Measurements from ENCODE around the gene BAZ2B.
"Not testable (repeated sequence)": the region's sequence is repeated elsewhere in the genome, so short reads cannot be mapped to it uniquely, and the experiment has no call there.

Gene BAZ2B

GRCh38 chr2:159399716-159400415 lies 216.5 kb downstream of the BAZ2B start:
- FAIRE-seq: no peak

- no peak for FAIRE-seq
Measured at GRCh38 chr2:159396799-159397198, 219.5 kb downstream of the BAZ2B start.

GRCh38 chr2:159382447-159383028 lies 233.8 kb downstream of the BAZ2B start:
- no peak for FAIRE-seq

- no peak for FAIRE-seq
Measured at GRCh38 chr2:159381574-159381973, 234.8 kb downstream of the BAZ2B start.

DNA sequence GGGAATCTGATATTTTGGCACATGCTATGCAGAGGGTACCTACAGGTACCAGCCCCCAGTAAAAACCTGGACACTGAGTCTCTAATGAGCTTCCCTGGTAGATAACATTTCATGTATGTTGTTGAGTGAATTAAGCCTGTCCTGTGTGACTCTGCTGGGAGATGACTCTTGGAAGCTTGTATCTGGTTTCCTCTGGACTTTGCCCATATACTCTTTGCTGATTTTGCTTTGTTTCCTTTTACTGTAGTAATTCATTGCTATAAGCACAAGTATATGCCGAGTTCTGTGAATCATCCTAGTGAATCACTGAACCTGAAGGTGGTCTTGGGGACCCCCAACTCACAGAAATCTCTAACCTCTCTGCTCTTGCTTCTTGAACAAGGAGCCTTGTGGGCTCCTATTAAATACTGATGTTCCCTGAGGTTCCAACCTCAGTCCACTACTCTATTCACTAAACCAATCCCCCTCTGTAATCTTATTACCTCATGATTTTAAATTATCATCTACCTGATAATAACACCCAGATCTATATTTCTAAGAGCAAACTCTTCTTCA lies 235.6 kb downstream of the BAZ2B start:
- no peak for FAIRE-seq

DNA sequence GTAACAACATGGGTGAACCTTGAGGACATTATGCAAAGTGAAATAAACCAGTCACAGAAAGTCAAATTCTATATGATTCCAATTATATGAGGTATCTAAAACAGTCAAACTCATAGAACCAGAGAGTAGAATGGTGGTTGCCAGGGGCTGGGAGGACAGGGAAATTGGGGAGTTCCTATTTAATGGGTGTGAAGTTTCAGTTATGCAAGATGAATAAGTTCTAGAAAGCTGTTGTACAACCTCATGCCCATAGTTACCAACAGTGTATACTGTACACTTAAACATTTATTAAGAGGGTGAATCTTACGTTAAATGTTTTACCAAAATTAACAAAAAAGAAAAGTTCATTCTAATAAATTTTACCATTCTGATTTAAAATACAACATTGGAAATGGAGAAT lies 237.2 kb downstream of the BAZ2B start:
- FAIRE-seq: peak; percentile 61

DNA sequence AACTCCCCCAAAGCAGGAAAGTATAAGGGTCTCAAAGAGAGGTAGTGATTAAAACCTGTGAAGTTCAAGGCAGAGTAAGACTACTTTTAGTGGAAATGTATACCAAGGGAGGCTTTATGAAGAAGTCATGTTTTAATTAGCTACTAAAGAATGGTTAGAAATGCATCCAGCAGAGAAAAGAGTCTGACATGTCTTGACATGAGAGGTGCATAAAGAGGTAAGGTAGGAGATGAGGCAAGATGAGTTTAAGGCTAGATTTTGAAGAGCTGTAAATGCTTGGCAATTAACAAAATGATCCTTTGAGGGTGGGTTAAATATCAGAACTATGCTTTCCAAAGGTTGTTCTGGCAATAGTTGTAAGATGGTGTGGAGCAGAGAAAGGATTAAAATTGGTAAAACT lies 241.1 kb downstream of the BAZ2B start:
- FAIRE-seq: no peak

DNA sequence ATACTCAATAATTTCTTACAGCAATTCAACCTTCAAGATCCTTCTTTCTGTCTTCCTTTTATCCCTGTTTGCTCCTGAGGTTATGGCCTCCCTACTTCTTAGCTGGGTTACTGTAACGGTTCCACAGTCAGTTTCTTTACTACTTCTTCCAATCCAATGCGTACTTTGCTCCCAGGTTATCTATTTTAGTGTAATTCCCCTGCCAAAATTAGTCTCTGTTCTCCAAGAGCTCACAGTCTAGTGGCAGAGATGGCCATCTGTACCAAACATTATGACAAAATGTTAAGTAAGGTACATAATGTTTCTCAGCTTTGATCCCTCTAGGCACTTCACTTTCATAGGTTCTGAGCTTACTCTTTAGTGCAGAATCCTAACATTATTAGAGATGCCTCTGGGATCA lies 244.8 kb downstream of the BAZ2B start:
- FAIRE-seq: no peak

DNA sequence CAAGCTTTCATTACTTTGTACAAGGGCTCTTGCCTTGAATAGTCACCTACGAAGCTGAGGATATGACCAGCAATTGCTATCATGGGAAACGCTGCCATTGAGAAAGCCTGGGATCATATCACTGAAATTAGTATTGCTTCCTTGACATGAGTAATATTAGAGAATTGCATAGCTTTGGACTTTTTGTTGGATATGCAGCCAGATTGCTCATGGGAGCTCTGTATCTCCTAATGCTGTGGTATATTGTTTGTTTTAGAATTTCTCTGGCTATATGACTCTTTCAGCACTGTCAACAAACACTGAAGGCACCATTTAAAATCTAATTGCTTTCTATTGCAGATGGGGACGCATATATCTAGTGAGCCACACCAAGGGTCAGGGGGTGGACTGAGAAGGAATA lies 249.8 kb downstream of the BAZ2B start:
- FAIRE-seq: no peak

GRCh38 chr2:159362816-159363251 lies 253.5 kb downstream of the BAZ2B start:
- no peak for FAIRE-seq

GRCh38 chr2:159362094-159362493 lies 254.3 kb downstream of the BAZ2B start:
- FAIRE-seq: no peak

DNA sequence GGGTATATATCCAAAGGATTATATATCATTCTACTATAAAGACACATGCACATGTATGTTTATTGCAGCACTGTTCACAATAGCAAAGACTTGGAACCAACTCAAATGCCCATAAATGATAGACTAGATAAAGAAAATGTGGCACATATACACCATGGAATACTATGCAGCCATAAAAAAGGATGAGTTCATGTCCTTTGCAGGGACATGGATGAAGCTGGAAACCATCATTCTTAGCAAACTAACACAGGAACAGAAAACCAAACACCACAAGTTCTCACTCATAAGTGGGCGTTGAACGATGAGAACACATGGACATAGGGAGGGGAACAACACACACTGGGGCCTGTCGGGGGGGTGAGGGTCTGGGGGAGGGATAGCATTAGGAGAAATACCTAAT lies 254.7 kb downstream of the BAZ2B start:
- not testable (repeated sequence) for FAIRE-seq

- FAIRE-seq: no peak
Measured at GRCh38 chr2:159356053-159356554, 260.2 kb downstream of the BAZ2B start.

GRCh38 chr2:159351977-159352376 lies 264.4 kb downstream of the BAZ2B start:
- FAIRE-seq: no peak

DNA sequence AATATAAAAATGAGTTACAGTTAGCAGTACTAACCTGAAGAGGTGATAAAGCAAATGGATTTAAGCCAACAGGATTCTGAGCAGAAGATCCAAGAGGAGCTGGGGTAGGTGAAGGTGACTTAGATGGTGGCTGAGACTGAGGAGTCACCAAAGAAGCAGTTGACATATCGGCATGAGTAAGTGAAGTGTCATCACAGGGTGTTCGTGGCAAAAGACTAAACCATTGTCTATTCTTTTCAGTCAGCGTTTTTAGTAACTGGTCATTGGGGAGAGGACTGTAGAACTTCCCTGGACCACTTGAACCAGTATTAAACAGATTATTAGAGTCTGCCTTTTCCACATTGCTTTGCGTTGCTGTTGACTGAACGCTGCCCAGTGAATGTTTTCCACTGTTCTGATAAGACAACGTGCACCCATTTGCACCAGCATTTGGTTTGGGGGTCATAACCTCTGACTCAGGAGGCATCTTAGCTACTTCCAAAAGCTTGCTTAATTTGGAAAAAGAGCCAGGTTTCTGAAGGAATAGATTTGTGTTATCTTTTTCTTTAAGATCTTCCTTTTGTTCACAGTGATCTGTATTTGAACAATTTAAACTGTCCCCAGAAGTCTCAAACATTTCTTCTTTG lies 266.6 kb downstream of the BAZ2B start:
- FAIRE-seq: no peak

DNA sequence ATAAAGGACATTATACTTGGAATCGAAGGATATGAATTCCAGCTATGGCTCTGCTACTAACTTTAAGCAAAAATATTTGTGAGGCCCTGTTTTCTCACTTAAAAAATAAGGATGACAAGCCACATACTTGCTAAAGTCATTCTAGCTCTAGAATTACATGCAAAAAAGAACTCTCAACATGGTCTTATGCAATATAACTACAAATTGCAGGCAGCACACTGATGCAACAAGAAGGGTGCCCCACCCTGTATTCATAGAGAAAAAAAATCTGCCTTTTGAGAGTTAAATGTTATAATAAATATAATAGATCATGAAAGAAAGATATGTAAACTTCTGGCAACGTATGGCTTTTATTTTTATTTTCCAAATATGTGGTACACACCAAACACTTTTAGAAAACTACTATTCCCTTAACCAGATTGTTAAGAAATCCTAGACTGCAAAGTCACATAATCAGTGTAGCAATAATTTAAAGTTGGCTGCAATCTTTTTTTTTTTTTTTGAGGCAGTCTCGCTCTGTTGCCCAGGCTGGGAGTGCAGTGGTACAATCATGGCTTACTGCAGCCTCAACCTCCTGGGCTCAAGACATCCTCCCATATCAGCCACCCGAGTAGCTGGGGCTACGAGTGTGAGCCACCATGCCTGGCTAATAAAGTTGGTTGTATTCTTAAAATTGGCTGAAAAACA lies 289.6 kb downstream of the BAZ2B start:
- no peak for FAIRE-seq

DNA sequence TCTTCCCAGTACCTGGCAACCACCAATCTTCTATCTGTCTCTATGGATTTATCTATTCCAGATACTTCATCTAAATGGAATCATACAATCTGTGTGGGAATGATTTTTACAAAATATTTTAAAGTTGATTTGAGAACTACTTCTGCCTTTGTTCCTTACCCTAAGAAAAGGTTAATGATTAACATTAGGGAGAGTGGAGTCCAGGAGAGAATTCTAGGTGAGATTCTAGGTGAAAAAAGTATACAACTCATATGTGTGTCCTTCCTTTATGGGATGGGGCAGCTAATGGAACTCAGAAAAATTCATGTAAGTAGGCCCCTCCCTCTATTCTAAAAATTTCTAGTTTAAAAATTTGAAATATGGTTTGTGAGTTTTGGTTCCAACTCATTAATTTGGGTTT lies 293.9 kb downstream of the BAZ2B start:
- no peak for FAIRE-seq

DNA sequence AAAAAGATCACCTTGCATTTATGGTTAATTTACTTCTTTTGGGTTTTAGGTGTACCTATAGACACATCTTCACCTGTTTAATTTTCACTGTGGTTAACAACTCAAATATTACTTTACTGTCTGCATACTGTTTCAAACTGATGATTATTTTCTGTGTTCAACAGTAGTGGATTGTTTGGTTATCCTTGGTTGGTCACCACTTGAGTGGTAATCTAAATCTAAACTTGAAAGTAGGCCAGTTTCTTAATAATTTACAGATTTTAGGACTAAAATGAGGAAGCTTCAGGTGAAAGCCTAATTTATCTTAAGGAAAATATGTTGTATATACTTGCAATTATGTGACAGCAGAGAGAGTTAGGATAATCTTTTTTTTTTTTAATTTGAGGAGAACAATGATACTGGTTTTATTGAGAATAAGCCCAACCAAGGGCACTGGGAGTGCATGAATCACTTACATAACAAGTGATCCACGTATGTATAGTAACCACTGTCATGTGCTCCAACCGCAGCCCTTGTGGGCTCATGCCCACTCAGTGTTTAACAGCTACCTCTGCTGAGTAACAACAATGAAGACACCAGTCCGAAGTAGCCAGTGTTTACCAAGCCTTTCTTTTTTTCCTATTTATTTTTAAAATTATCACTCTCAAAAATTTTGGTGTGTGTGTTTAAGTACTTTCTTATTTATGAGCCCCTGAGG lies 298.8 kb downstream of the BAZ2B start:
- FAIRE-seq: no peak

DNA sequence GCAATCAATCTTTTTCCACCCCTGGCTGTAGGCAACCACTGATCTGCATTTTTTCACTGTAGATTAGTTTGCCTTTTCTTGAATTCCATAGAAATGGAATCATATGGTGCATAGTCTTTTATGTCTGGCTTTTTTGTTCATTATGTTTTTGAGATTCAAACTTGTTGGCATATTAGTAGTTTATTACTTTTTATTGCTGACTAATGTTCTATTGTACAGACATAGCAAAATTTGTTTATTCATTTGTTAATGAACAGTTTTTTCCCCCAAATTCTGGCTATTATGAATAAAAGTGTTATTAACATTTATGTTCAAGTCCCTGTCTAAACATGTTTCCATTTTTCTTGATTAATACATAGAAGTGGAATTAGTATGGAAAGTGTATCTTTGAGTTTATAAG lies 308.4 kb downstream of the BAZ2B start:
- FAIRE-seq: no peak

GRCh38 chr2:159300586-159300985 lies 315.8 kb downstream of the BAZ2B start:
- FAIRE-seq: no peak

DNA sequence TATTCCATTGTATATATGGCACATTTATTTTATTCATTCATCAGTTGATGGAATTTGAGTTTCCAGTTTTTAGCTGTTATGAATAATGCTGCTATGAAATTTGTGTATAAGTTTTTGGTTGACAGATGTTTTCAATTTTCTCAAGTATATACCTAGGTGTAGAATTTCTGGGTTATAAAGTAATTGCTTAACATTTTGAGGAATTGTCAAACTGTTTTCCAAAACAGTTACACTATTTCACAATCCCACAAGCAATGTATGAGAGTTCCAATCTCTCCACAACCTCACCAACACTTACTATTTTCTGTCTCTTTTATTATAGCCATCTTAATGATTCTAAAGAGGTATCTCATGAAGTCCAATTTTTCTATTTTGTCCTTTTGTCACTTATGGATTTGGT lies 317.4 kb downstream of the BAZ2B start:
- FAIRE-seq: no peak

- FAIRE-seq: no peak
Measured at GRCh38 chr2:159297042-159297707, 319.2 kb downstream of the BAZ2B start.
